Naive thymus-derived CD8-positive, alpha-beta T cell (primary cell): ENCODE results near the gene C17orf114.

Source experiments
- ATAC-seq, 2 donors: fragments of 150-1000 bp; cut with Tn5 transposase in 1 of 2; sonication (Bioruptor Pico), chemical (Tn5 transposase) in 1 of 2; 1 replicate in 1 of 2; 2 replicates in 1 of 2; pipeline ENCODE4 v1.10.0; 2021; ENCODE audit warnings: mild to moderate bottlenecking in 2 of 2, moderate library complexity in 2 of 2
- POLR2A ChIA-PET: fragments of 350-600 bp; sonication (Branson Sonifier 250); formaldehyde crosslinking; loops from one replicate; lab custom pipeline; 2021; ENCODE audit warnings: antibody characterized with exemption; lab: Charles Lee
- DNase-seq, 10 donors: peaks; one replicate each; pipeline versions ENCODE4 v3.0.0 to v3.0.0-alpha.2; 2020 to 2022
- H3K27ac Mint-ChIP-seq, 10 donors: one replicate each; pipeline ENCODE4 v1.8.0; 2020 to 2022; ENCODE audit warnings: mild to moderate bottlenecking in 10 of 10, mixed read lengths in 10 of 10, moderate library complexity in 4 of 10, inconsistent platforms in 1 of 10
- H3K27me3 Mint-ChIP-seq, 5 donors: one replicate each; pipeline ENCODE4 v1.8.0; 2021 to 2022; ENCODE audit warnings: mixed read lengths in 5 of 5
- H3K36me3 Mint-ChIP-seq, 3 donors: one replicate each; pipeline ENCODE4 v1.8.0; 2020 to 2022; ENCODE audit warnings: mixed read lengths in 3 of 3, mild to moderate bottlenecking in 2 of 3, inconsistent platforms in 1 of 3
- H3K4me1 Mint-ChIP-seq, 4 donors: one replicate each; pipeline ENCODE4 v1.8.0; 2021 to 2022; ENCODE audit warnings: mixed read lengths in 4 of 4
- H3K4me3 Mint-ChIP-seq, 10 donors: one replicate each; pipeline ENCODE4 v1.8.0; 2020 to 2022; ENCODE audit warnings: mild to moderate bottlenecking in 10 of 10, mixed read lengths in 10 of 10, moderate library complexity in 6 of 10, inconsistent platforms in 1 of 10
- H3K9me3 Mint-ChIP-seq, 9 donors: one replicate each; pipeline ENCODE4 v1.8.0; 2020 to 2022; ENCODE audit warnings: mixed read lengths in 9 of 9, mild to moderate bottlenecking in 3 of 9, inconsistent platforms in 1 of 9, moderate library complexity in 1 of 9

The C17orf114 gene

GRCh38 chr17:4782652-4783051, 19.5 kb downstream of the C17orf114 start:
- H3K36me3 Mint-ChIP-seq, result no peaks in the 10 kb centered on the region
- peaks cover 21 to 73% (median 50%) of the 10 kb centered on the region in 5 donors for H3K27me3 Mint-ChIP-seq
- ATAC-seq (no peak), DNase-seq (no peak)
- no peak overlapping the region for H3K27ac Mint-ChIP-seq
- H3K4me1 Mint-ChIP-seq, result peaks cover 9 to 24% (median 23%) of the 10 kb centered on the region in 4 donors
- POLR2A ChIA-PET, result interaction anchor here (0.5 to 1.8 kb wide), 5 partner anchors 51 to 192 kb away, joined by 3 to 5 read pairs (median 4); partner anchors contain the start of gene ARRB2
- H3K4me3 Mint-ChIP-seq, result no peak overlapping the region
- no peaks in the 10 kb centered on the region for H3K9me3 Mint-ChIP-seq

GRCh38 chr17:4780325-4780955, 21.7 kb downstream of the C17orf114 start:
- Mint-ChIP-seq H3K27ac (no peak overlapping the region), H3K4me3 (no peak overlapping the region), H3K27me3 (peaks cover 15 to 53% (median 38%) of the 10 kb centered on the region in 5 donors), H3K9me3 (no peaks in the 10 kb centered on the region), H3K36me3 (no peaks in the 10 kb centered on the region), H3K4me1 (peaks cover 4 to 11% (median 7%) of the 10 kb centered on the region in 4 donors)
- ATAC-seq, result no peak
- DNase-seq, result no peak
- POLR2A ChIA-PET, result interaction anchor here (1.0 kb wide), 1 partner anchor 26 kb away, joined by 3 read pairs; the partner anchor contains the start of gene PLD2

GRCh38 chr17:4777969-4778760, 24.0 kb downstream of the C17orf114 start:
- DNase-seq, result no peak
- peaks cover 0 to 7% (median 4%) of the 10 kb centered on the region in 4 donors for H3K4me1 Mint-ChIP-seq
- POLR2A ChIA-PET, result interaction anchor here (0.6 to 0.7 kb wide), 3 partner anchors 16 to 179 kb away, joined by 3 to 5 read pairs (median 4); no protein-coding TSS in a partner anchor
- no peak overlapping the region for H3K27ac Mint-ChIP-seq
- no peak overlapping the region for H3K4me3 Mint-ChIP-seq
- no peaks in the 10 kb centered on the region for H3K9me3 Mint-ChIP-seq
- H3K36me3 Mint-ChIP-seq, result no peaks in the 10 kb centered on the region
- ATAC-seq, result no peak
- peaks cover 11 to 33% (median 29%) of the 10 kb centered on the region in 5 donors for H3K27me3 Mint-ChIP-seq

GRCh38 chr17:4772235-4772613, 29.9 kb downstream of the C17orf114 start:
- no peak for DNase-seq
- Mint-ChIP-seq H3K36me3 (no peaks in the 10 kb centered on the region), H3K27me3 (peaks cover 0 to 12% (median 1%) of the 10 kb centered on the region in 5 donors), H3K9me3 (no peaks in the 10 kb centered on the region), H3K4me3 (no peak overlapping the region), H3K4me1 (peaks cover 3 to 15% (median 9%) of the 10 kb centered on the region in 4 donors), H3K27ac (no peak overlapping the region)
- no peak for ATAC-seq
- POLR2A ChIA-PET, result no interaction called here

GRCh38 chr17:4771519-4772234, 30.5 kb downstream of the C17orf114 start, which contains the start of gene TM4SF5:
TM4SF5 (plus strand) TSS chr17:4771886; CDS start chr17:4771923, 37 bp downstream.
- Mint-ChIP-seq H3K4me3 (no peak within 1 kb of the TSS), H3K4me1 (peaks cover 3 to 15% (median 9%) of the 10 kb centered on the region in 4 donors), H3K9me3 (no peaks in the 10 kb centered on the region), H3K27me3 (peaks cover 0 to 12% (median 1%) of the 10 kb centered on the region in 5 donors), H3K36me3 (no peaks in the 10 kb centered on the region), H3K27ac (peak within 1 kb of the TSS in 2 of 10 donors; percentile 35 to 60)
- ATAC-seq, result peak in 1 of 2 donors; percentile 56
- POLR2A ChIA-PET, result no interaction called here
- no peak for DNase-seq

GRCh38 chr17:4769628-4770027, 32.5 kb downstream of the C17orf114 start:
- Mint-ChIP-seq H3K36me3 (no peaks in the 10 kb centered on the region), H3K4me3 (no peak overlapping the region), H3K9me3 (no peaks in the 10 kb centered on the region), H3K27ac (no peak overlapping the region), H3K27me3 (peaks cover 0 to 12% (median 1%) of the 10 kb centered on the region in 5 donors), H3K4me1 (peaks cover 3 to 15% (median 9%) of the 10 kb centered on the region in 4 donors)
- POLR2A ChIA-PET, result interaction anchor here (0.7 kb wide), 2 partner anchors 68 to 804 kb away, joined by 3 read pairs; no protein-coding TSS in a partner anchor
- DNase-seq (no peak), ATAC-seq (no peak)

GRCh38 chr17:4768298-4768697, 33.8 kb downstream of the C17orf114 start:
- DNase-seq (no peak), ATAC-seq (no peak)
- no peak overlapping the region for H3K4me3 Mint-ChIP-seq
- H3K36me3 Mint-ChIP-seq, result no peaks in the 10 kb centered on the region
- H3K9me3 Mint-ChIP-seq, result no peaks in the 10 kb centered on the region
- peaks cover 0 to 7% (median 1%) of the 10 kb centered on the region in 5 donors for H3K27me3 Mint-ChIP-seq
- peaks cover 5 to 15% (median 9%) of the 10 kb centered on the region in 4 donors for H3K4me1 Mint-ChIP-seq
- POLR2A ChIA-PET, result no interaction called here
- no peak overlapping the region for H3K27ac Mint-ChIP-seq

- POLR2A ChIA-PET, result interaction anchor here (0.6 kb wide), 2 partner anchors 19 to 66 kb away, joined by 3 to 5 read pairs; no protein-coding TSS in a partner anchor
- DNase-seq (no peak), ATAC-seq (no peak)
- peaks cover 3 to 13% (median 5%) of the 10 kb centered on the region in 4 donors for H3K4me1 Mint-ChIP-seq
- H3K27me3 Mint-ChIP-seq, result peaks cover 0 to 5% (median 1%) of the 10 kb centered on the region in 5 donors
- H3K27ac Mint-ChIP-seq, result no peak overlapping the region
- H3K9me3 Mint-ChIP-seq, result no peaks in the 10 kb centered on the region
- no peaks in the 10 kb centered on the region for H3K36me3 Mint-ChIP-seq
- no peak overlapping the region for H3K4me3 Mint-ChIP-seq
Observed at GRCh38 chr17:4766723-4767122, 35.4 kb downstream of the C17orf114 start.

- no peak for ATAC-seq
- H3K27ac Mint-ChIP-seq, result no peak overlapping the region
- H3K36me3 Mint-ChIP-seq, result no peaks in the 10 kb centered on the region
- peaks cover 0 to 3% (median 1%) of the 10 kb centered on the region in 5 donors for H3K27me3 Mint-ChIP-seq
- H3K4me1 Mint-ChIP-seq, result peaks cover 0 to 9% (median 2%) of the 10 kb centered on the region in 4 donors
- no peaks in the 10 kb centered on the region for H3K9me3 Mint-ChIP-seq
- H3K4me3 Mint-ChIP-seq, result no peak overlapping the region
- POLR2A ChIA-PET, result no interaction called here
- no peak for DNase-seq
Observed at GRCh38 chr17:4766201-4766600, 35.9 kb downstream of the C17orf114 start.

- H3K9me3 Mint-ChIP-seq, result no peaks in the 10 kb centered on the region
- no peak for DNase-seq
- ATAC-seq, result no peak
- H3K36me3 Mint-ChIP-seq, result no peaks in the 10 kb centered on the region
- POLR2A ChIA-PET, result no interaction called here
- H3K27me3 Mint-ChIP-seq, result peaks cover 0 to 5% (median 1%) of the 10 kb centered on the region in 5 donors
- peaks cover 0 to 4% (median under 1%) of the 10 kb centered on the region in 4 donors for H3K4me1 Mint-ChIP-seq
- no peak overlapping the region for H3K4me3 Mint-ChIP-seq
- no peak overlapping the region for H3K27ac Mint-ChIP-seq
Observed at GRCh38 chr17:4764595-4764994, 37.5 kb downstream of the C17orf114 start.

- Mint-ChIP-seq H3K36me3 (no peaks in the 10 kb centered on the region), H3K27me3 (peaks cover 4 to 12% (median 6%) of the 10 kb centered on the region in 5 donors), H3K4me1 (peaks cover 0 to 2% (median 0%) of the 10 kb centered on the region in 4 donors), H3K4me3 (no peak overlapping the region), H3K27ac (peak overlapping the region in 1 of 10 donors; percentile 38), H3K9me3 (no peaks in the 10 kb centered on the region)
- DNase-seq (no peak), ATAC-seq (no peak)
- POLR2A ChIA-PET, result no interaction called here
Observed at GRCh38 chr17:4759776-4760236, 42.3 kb downstream of the C17orf114 start.

GRCh38 chr17:4753392-4753791, 48.7 kb downstream of the C17orf114 start:
- no peaks in the 10 kb centered on the region for H3K9me3 Mint-ChIP-seq
- ATAC-seq (no peak), DNase-seq (no peak)
- POLR2A ChIA-PET, result no interaction called here
- peaks cover 5 to 22% (median 12%) of the 10 kb centered on the region in 5 donors for H3K27me3 Mint-ChIP-seq
- peaks cover 1 to 6% (median 5%) of the 10 kb centered on the region in 4 donors for H3K4me1 Mint-ChIP-seq
- H3K27ac Mint-ChIP-seq, result no peak overlapping the region
- H3K4me3 Mint-ChIP-seq, result no peak overlapping the region
- H3K36me3 Mint-ChIP-seq, result no peaks in the 10 kb centered on the region
